Measurements from ENCODE around the gene FAM53B.

Gene FAM53B

DNA sequence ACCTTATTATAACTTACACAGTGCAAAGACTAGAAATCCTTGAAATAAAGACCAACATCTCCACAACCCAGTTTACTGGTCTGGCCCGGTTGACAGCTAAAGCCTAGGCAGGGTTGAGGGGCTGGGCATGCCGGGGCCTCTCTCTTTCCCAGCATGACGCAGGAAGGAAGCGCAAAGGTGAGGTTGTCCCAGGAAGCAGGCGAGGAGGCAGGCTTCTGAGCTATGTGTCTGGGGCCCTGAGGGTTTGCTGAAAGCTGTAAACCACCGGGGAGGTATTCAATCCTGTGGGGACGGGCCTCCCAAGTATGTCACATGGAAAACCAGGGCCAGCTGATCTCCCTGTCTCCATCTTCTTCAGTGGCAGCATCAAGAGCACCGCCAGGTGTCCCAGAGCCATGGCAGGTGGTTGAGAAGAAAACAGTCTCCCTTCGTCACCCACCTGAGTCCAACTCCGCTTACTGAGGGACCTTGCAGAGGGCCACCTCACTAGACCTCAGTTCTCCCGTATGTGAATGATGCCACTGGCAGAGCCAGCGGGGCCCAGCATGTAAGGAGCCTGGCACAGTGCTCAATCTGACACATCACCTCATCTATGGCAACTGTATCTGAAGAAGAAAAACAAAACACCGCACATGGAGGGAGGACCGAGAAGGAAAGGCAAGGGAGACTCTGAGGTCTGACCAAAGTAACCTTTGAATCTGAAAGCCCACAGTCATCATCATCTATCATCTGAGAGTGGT is 49.5 kb downstream of the FAM53B start:
- no peak for DNase-seq

DNA sequence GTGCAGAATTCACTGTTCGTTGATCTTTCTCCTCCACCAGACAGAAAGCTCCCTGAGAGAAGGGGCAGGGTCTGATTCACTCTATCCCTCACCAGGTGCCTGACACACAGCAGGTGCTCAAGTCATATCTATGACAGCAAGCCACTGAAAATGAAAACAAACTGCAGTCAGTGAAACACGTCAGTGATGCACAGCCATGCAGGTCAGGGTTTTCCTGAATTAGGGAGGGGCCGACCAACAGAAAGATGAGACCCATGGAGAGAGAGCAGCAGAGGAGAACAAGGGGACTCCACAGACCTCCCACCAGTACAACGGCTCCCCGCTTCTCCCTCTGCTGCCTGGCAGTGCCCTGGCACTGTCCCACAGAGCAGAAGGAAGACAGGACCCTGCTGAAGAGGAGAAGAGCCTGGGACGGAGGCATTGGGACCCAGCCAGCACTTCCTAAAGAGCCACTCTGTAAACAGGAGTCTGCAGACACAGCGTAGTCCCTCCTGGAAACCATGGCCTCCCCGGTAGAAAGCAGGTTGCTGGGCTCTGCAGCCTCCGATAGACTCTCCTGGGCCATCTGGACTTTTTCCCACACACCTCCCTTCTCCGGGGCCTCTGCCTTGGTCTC is 50.3 kb downstream of the FAM53B start:
- no peak for DNase-seq

DNA sequence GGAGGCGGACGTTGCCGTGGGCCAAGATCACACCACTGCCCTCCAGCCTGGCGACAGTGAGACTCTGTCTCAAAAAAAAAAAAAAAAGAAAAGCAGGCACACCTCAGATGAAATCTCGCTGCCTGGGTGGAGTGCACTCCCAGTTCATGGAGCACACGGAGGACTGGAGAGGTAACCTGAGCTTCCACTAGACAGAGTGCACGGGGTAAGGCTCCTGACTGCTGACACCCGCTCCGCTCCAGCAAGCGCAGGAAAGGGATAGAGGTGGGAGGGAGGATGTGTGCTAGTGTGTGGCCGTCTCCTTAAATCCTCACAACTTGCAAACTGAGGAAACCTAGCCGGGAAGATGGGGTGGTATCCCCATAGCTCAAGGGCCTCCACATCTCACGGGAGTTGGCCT is 50.8 kb downstream of the FAM53B start:
- DNase-seq, result no peak

DNA sequence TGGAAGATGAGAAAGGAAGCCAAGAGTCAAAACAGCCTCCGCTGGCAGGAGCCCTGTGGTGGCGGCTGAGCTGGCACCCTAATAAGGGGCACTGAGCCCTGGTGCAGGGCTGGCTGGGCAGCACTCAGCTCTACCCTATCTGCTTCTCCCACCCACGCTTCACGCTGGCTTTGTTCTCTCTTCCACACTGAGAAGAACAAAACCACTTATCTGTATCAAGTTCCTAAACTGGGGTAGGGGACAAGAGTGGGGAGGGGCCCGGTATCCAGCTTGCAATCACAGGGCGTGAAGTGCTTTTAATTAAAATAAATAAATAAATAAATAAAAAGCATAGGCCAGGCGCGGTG is 52.1 kb downstream of the FAM53B start:
- DNase-seq, result no peak

DNA sequence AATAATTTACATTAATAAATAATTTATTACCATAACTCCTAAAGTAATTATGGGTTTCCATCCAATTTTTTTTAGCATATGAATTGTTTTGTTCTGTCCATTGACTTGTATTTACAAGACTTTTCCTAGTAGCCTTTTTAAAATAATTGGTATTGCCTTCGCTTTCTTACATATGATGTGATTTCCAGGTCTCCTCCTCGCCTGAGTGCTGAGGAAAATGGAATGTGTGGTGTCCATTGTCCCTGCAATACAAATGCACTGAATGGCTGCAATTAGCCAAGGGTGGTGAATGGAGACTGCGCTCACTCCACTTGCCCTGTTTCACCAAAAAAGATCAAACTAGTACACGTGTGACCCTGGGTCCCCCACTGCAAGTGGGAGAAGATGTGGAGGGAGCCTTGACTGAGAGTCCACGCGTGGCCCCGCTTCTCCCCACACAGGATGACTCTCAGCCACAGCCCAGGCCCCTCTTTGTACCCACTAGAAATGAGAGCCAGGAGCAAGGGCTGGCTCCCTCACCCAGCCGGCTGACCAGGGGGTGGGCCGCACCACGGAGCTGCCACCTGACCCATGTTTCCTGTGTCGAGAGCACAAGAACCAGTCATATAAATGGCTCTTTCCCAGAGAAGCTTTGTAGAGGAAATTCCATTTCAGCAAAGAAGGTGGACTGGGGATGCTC is 52.6 kb downstream of the FAM53B start:
- no peak for DNase-seq

DNA sequence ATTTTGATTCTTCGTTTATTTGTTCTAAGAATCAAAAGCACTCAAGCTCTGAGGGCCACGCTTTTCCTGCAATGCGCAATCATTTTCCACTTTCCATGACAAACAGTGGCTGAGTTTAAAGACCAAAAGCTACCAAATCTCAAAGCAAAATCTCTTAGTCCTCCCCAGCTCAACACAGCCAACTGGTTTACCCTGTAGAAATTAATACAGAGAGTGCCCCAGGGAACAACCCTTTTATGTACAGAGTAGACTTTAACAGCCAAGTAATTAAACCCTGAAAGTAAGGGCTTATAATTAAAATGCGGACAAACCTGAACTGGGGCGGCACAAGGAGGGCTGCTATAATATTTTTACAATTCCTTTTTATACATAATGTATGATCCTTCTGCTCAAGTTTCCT is 53.2 kb downstream of the FAM53B start:
- DNase-seq, result no peak

DNA sequence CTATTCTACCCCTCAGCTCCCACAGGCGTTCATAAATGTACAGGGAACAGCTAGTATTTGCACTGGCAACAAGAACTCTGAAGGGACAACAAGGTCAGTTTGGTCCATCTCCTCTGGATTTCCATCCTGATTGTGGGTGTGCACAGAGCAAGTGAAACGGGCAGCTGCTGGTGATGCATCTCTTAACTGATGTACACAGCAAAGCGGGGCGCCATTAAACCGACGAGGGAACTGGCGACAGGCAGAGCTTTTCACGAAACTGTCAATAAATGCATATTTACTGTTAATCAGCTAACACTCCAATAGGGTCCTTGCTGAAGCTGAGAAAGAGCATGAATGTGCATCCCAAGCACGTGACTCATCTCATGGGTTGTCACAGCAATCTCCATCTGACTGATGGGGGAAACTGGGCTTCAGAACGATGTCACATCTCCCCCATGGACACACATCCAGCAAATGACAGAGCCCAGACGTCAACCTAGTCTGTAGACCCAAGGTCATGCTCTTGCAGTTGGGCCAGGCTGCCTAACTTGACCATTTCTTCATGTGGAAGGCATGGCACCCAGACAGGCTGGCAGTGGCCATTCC is 54.2 kb downstream of the FAM53B start:
- DNase-seq, result no peak

DNA sequence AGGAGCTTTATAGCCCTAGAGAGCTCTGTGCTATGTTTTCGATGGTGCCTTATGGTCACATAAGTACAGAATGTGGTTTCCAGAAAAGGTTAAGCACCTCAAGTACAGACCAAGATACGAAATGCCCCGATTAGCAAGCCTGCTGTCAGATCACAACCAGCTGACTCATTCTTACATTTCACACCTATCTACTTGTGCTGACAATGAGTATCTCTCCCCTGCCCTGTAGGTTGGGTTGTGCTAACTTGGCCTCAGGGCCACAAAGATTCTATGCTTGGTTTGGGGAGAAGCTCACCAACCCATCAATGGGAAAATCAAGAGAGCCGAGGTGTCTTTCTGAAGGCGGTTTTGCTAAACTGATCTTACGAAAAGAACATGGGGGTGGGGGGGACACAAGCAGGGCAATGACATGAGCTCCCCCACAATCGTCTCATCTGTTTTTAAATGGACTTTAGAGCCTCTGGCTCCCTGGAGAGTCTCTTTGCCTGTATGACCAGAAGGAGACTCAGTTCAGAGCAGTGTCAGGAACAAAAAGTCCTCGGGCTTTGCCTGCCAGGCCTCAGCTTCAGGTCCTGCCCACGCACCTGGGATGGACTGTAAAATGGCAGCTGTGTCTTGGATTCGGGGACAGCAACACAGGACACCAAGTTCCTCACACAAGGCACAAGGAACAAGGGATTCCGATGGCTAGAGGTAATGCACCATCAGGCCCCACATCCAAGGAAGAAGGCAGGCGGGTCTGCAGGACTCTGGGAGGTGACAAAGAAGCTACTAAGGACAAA is 55.1 kb downstream of the FAM53B start:
- DNase-seq, result no peak

DNA sequence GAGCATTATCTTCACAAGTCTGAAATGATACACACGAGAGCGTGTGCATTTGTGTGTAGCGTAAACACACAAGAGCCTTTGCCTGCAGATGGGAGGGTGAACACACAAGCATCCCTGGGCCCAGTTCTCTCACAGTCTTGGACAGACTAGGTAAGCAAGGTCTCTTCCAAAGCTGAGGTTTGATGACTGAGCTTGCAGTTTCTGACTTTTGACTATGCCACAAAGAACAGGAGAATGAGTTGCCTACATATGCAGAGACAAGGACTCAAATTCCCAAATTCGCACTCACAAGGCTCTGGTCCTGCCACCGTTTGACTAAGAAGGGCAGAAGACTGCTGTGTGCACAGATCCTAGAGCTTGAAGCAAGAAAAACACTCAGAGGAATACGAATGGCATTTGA is 55.8 kb downstream of the FAM53B start:
- DNase-seq, result no peak

DNA sequence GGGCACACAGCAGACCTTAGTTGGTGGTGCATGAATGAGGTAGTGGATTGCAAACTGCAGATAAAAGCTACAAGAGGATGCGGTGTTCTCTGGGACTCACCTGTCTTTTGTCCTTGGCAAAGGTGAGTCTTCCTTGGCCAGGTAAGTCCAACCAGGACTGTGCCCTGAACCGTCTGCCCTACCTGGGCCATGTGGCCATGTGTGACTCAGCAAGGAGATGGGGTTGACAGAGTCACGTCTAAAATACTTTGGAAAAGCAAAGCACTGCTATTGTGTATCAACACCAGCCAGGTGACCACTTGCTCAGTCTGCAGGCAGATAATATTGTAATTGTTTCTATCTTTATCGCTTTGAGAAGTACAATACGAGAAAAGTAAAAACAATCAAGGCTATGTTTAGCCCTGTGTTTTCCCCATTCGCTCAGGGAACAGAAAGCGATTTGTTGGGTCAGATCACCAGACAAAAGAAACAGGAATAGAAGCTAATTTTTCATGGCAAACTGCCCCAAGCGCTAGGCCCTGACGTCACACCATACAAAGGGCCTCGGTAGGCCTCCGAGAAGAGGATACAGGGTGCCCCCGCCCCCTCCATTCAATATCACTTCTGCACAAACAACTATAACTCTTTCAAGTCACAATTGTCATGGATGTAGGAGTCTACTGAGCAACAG is 57.3 kb downstream of the FAM53B start:
- no peak for DNase-seq

DNA sequence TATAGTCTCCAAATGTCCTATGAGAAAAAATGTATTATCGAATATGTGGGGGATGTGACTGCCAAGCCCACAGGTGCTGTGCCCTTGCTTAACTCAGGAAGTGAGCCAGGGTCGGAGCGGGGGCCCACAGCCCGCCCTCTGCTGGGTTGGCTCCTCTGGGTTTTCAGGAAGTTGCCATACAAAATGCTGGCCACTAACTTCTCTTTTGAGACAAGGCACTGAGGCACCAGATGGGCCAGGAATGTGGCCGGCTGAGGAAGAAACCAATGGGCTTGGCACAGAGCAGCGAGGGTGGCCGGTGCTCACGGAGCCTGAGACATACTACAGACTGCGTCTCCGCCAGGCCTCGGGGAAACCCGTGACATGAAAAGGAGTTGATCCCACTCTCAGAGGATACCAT is 58.9 kb downstream of the FAM53B start:
- DNase-seq, result no peak

DNA sequence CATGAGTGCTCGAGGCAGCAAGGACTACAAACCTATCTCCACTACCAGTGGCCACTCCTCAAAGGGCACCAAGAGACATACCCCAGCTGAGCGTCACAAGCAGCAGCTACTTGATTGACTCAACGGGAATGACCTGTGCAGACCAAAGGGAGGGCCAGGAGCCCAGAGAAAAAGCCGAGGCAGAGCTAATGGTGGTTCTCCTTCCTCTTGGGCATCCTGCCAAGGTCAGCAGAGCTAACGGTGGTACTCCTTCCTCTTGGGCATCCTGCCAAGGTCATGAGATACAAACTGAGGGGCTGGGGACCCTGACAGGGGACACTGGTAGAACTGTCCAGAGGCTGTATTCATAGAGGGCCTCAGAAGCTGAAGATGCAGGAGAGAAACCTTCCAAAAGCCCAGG is 60.4 kb downstream of the FAM53B start:
- DNase-seq, result no peak

DNA sequence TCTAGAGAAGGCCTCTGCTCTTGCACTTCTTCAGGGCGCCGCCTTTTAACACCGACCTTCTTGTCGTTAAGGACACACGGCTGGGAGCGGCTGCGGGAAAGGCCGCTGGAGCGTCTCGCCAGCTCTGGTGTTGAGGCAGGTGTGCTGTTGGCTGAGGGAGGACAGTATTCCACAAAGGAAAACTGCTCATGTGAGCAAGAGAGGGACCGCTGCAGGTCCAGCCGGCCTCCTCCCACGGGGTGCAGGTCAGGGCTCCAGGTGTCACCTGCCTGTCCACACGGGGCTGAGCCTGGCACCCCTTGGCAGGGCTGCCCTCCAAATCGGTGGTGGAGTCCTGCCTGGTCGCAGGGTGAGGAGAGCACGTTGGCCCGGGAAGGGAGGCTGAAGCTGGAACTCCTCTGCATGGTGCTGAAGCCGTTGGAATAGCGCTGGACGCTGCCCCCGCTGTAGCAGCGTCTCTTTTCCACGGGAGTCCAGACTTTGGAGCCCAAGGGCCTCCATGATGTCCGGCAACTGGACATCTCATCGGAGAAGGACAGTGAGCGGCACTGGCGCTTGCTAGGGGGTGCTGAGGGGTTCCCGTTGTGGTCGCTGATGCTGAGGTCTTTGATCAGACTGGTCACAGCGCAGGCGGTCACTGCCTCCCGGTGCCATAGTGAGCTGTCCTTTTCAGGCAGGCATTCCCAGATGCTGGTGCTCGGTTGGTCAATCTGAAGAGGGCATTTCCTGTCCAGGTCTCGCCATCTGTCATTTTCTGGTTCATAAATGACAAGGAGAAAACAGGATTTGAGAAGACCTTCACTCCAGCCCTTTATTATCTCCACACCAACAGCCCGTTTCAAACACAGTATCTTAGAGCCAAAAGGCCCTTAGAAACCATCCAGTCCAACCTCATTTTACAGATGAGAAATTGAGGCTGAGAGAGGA is 62.3 kb downstream of the FAM53B start:
- no peak for DNase-seq

DNA sequence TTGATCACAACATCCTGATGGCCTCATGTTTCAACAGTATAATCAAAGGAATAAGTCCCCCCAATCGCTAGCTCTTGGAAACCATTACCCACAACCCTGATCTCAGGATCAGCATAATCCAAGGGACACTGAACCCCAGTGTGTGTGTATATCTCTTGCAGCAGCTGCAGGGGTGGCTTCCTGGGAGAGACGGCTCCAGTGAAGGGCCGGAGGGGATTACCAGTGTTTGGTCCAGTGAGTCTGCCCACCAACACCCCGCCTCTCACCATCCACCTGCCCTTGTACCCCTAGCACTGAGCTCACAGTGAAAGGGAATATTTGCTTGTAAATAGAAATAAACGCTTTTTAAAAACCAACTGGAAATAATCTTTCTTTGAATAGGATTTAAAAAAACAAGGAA is 63.1 kb downstream of the FAM53B start:
- DNase-seq, result no peak

DNA sequence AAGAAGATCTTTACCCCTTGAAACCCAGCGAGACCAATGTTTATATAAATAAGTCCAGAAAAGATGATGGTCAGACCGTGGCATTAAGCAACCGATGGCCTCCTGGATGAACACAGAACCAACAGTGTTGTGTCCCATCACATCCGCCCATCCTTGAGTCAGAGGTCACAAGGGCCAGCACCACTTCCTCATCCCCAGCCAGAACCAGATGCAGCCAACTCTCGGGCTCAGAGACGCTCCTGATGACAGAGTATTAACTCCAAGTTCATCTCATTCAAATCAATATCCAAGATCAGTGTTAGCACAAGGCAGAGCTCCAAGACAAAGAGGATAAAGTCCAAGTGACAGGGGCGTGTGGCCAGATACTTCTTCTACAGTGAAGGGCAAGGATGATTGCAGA is 63.5 kb downstream of the FAM53B start:
- DNase-seq, result no peak

DNA sequence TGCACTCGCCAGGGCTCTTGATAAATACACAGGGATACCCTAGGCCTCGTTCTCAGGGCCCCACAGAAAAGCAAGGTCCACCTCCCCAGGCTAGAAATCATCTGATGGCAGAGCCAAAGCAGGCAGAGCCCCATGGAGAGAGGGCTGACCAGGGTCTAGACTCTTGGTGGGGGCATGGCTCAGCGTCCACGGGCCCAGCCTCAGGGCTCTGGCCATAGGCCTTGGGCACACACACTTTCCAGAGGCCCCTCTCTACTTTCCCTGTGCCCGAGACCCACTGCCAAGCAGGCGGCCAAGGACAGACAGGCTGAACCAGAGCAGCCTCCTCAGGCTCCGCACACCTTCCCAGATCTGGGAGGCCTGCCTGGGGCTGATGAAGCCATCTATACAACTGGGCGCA is 64.8 kb downstream of the FAM53B start:
- no peak for DNase-seq

DNA sequence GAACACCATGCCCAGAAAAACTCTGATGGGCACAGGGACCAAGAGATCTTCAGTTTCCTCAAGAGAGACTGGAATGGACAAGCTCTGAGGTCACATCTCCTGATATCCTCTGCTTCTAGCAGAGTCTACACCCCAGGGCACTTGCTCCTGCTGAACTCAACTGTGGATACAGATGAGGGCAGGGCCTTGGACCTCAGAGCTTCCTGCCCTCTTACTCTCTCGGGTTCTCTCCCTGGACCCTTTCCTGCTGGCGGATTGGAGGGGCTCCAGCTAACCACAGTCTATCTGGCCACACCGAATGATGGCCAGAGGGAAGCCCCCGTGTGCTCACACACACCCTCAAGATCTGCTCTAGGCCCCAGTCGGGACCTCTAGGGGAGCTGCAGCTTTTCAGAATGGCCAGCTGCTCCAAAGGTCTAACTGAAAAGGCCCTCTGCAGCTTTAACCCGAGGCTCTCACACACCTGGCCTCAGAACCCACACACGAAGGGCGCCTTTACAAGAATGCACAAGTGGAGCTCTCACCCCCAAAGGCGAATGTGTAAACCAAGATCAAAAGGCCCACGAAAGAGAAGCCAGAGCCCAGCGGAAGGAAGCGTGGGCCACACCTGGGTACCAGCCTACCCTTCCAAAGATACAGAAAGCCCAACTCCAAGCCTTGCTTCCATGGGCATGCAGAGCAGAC is 65.5 kb downstream of the FAM53B start:
- DNase-seq, result no peak

DNA sequence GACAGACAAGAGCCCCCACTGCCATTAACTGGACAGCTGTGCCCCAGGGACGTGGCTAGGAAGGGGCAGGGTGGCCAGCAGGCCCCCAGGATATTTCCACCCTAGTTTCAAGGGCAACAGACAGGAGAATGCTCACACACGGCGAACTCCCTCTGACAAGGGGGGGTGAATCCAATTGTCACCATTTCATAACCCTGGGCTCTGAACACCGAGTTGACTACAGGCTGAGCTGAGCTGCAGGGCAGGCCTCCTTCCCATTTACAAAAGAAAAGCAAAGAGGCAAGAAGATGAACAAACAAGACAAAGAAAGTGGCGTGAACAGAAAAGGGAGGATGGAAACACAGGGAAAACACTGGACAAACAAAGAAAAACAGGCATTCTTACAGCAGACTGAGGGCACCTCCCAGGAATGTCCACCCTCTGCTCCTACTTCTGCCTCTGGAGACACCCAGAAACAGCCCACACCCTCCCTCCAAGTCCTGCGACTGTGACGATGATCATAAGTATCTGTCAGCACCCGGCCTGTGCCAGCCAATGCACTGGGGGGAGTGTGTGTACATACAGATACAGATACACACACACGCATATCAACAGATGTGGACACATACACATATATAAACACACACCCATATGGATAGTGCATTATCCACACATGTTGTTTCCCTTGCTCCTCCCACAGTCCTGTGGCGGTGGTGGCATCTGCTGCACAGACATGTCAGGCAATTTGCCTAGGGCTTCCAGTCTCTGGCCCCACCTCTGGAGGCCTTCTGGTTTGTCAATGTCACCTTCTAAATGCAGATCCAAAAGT is 66.2 kb downstream of the FAM53B start:
- no peak for DNase-seq

DNA sequence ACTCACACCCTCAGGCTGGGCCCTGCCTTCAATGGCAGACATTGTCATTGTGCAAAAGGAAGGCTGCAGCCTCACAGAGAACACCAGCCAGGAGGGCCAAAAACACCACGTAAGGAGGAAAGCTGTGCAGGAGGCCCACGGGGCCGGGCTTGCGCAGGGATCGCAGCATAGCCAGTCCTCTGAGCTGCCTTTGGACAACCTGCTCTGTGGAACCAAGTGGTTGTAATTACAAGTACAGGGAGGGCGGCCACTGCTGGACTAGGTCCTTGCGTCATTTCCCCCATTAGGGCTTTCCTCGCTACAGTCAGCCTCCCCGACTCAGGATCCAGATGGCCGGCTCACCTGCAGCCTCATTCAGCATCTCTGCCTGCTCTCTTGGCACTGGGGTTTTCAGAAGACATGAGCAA is 66.9 kb downstream of the FAM53B start:
- DNase-seq, result peak; percentile 8

DNA sequence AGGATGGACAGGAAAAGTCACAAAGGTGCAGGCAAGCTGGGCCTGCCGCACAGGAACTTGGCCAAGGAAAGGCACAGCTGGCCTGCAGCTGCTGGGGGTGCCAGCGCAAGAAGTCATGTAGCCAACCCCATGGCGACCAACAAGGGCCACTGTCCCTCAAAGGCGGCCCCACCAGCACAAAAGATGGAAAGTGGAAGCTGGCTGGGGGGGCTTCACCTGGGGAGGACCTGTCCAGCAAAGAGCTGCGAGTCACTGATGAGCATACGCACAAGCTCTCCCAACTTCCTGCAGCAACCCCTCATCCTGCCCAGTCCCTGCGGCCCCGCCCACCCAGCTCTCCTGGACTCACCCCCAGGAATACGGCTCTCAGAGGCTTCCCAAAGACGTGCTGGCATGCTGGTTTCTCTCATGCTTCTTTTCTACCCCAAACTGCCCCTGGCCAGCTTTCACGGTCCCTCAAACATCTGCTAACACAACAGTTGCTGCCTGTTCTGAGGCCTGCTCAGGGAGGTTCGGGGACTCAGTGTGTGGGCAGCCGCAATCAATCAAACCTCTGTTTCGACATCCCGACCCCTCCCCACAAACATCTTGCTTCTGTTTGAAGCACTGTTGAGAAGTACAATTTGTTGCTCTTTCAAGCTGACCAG is 67.6 kb downstream of the FAM53B start:
- DNase-seq, result no peak

All from NCI-H2227 treated with DMSO at 0.1 percent for 48 hours (cell line).